GM19372 (cell line): Measurements from ENCODE around the gene ROR2.

ENCODE experiments used
- ATAC-seq: cut with Tn5 transposase; IDR thresholded peaks from one replicate; pipeline ENCODE4 v1.9.1; 2021; ENCODE audit warnings: mild to moderate bottlenecking, low read depth, moderate library complexity; ENCODE audit not compliant: unreplicated experiment

The ROR2 gene

DNA sequence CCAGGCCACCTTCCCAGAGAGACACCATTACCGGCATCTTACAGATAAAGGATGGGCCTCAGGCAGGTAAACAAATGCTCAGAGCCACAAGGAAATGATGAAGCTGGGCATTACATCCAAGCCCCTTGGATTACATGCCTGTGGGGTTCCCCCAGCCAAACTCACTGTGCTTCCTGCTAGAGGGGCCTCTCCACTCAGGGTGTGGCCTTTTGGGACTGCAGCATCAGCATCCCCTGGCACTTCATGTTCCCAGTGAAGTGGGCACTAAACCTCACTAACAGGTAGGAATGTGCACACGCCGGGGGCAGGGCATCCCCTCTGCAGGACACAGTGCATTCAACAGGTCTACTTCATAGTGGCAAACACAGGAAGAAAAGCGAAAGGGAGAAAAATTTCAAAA lies 125.9 kb downstream of the ROR2 start:
- no peak for ATAC-seq

DNA sequence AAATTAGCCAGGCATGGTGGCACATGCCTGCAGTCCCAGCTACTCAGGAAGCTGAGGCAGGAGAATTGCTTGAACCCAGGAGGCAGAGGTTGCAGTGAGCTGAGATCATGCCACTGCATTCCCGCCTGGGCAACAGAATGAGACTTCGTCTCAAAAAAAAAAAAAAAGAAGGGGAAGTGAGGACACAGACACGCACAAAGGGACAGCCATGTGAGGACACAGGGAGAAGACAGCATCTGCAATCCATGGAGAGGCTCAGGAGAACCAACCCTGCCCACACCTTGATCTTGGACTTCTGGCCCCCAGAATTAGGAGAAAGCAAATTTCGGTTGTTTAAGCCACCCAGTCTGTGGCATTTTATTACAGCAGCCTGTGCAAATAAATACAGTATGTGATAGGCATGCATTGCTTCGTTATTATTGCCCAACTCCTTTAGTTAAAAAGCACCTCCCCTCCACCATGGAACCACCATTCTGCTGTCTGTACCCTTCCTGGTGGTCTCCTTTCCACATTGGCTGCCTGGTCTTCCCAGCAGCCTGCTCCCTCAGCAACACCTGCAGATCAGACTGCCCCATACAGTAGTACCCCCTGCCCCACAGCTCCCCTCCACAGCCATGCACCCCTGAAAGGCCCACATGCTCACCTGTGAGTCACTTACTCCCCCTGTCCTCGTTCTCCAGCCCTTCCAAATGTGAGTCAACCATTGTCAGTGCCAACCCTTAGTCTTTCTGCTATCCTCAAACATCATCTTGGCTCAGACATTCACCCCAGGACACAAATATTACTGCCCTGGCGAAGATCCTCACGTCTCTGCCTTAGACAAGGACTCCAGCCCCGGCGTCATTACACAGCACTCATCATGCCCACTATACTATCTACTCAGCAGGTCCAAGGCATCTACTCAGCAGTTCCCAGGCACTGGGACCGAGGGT lies 128.8 kb downstream of the ROR2 start:
- no peak for ATAC-seq

DNA sequence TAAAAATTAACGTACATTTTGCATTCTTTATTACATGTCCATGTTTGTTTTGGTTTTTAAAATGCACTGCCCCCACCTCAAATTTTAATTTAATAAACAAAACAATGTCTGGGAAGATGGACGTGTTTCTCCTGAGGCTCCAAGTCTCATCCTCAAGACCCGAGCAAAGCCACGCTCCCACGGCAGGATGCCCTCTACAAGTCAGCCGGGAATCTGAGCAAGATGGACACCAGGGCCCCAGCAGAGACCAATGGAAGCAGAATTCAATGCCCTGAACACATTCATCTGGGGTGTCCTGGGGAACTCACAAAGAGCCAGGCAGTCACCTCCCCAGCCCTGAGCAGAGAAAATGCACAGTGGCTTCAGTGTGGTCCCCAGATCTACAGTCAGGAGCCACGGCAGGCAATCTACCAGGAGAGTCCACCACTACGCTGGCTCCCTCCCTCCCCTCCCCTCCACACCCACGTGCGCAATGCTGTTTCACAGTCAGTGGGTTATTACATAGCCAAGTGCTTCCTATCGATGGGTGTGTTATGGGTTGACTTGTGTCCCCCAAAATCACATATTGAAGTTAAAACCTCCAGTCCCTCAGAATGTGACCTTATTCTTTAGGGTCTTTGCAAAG lies 129.8 kb downstream of the ROR2 start:
- no peak for ATAC-seq

GRCh38 chr9:91818647-91819403 lies 131.2 kb downstream of the ROR2 start:
- ATAC-seq, result no peak

GRCh38 chr9:91818225-91818585 lies 131.8 kb downstream of the ROR2 start:
- ATAC-seq, result no peak

DNA sequence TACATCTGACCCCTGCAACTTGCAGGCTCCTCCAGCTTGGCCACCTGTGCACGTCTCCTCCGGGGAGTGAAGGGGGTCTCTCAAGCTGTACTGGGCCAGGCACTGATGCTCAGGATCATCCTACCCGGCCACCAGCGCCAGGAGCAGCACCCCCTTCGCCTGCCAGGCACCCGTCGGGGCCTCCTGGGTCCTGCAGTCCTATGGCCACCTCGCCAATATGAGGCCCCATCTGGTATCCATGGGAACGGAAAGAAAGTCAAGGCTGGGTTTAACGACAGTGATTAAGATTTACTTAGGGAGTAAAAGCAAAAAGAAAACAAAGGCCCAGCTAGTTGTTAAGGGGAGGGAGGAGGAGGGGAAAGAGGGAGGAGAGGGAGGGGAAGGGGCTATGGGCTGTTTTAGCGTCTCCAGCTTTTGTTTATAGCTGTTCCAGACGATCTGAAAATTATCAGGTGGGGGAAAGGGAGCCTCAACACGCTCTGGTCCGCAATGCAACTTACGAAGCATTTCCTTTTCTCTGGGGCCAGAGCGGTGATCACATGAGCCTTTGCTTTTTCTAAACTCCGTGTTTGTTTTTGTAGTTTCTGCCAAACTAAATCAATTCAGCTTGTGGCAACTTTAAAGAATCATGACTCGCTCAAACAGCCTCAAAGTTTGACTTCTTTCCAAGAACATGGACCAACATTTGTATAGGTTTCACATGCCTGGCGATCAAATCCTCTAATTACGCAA lies 132.4 kb downstream of the ROR2 start:
- ATAC-seq, result no peak

- ATAC-seq, result no peak
These were observed 132.9 kb downstream of the ROR2 start for GRCh38 chr9:91817106-91817492.

- no peak for ATAC-seq
These were observed 133.7 kb downstream of the ROR2 start for GRCh38 chr9:91816356-91816755.

GRCh38 chr9:91815896-91816295 lies 134.1 kb downstream of the ROR2 start:
- ATAC-seq, result no peak

GRCh38 chr9:91814753-91815152 lies 135.3 kb downstream of the ROR2 start:
- ATAC-seq, result no peak

DNA sequence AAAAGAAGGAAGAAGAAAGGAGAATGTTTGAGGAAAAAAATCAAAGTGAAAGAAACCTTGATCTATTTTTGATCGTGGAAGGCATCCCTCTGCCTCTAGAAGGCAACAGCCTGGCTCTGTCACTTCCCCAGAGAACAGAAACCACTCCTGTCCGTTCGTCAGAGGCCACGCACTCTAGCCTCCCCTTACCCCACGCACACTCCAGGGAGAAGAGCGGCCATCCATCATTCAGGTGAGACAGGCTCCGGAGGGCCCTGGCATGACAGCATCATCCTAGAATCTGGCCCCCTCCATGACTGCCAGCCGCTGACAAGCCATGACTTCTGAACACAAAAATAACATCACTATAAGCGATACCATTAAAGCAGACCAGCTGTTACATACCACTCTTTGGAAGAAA lies 135.8 kb downstream of the ROR2 start:
- ATAC-seq, result no peak

GRCh38 chr9:91813176-91813795 lies 136.7 kb downstream of the ROR2 start:
- no peak for ATAC-seq

DNA sequence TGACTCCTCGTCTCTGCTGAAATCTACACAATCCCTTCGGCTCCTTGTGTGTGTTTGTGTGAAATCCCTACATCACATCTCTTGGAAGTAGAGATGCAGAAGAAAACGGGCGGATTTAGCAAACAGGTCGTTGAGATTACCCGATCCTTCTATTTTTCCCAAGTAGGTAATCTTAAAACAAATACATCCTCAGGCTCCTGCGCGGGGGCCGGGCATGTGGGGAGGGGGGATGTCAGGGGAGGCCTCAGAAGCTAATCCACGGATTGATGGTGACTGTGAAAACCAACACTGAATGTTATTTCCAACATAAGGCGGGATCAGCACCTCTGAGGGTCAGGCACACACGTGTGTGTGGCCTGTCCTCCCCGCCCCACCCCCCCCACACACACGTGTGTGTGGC lies 137.8 kb downstream of the ROR2 start:
- no peak for ATAC-seq

DNA sequence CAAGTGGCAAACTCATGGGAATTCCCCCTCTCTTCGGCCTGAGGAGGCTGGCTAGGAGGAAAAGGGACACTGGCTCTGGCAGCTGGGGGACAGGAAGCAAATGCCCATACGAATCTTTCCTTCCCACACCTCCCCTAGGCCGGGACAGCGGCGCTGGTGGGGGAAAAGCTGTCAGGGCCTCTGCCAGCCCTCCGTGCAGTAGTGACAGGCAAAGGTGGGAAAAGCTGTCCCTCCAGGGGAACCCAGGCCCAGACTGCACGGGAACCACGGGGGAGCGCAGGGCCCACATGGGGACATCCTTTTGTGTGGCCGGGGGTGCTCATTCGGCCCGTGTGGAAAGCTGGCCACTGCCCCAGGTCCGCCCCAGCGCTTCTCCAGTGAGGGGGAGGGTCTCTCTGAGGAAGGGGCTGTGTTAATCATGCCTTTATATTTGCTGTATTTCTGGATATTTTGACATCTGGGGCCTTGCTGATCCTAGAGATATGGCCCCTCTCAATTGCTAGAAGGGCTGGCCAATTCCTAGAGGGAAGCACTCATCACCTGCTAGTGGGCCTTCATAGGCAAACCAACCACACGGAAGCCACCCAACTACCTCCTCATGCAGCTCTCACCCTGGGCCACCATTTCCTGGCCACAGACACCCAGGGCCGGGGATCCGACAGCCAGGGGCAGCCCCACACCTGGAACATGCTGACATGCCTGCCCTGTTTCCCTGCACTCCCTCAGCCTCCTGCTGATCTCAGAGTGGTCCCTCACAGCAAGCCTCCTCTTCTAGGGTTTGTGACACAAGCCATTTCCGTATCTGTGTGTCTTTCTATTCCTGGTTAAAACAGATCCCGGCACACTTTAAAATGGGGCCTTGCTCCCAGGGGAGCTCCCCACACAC lies 138.8 kb downstream of the ROR2 start:
- no peak for ATAC-seq

DNA sequence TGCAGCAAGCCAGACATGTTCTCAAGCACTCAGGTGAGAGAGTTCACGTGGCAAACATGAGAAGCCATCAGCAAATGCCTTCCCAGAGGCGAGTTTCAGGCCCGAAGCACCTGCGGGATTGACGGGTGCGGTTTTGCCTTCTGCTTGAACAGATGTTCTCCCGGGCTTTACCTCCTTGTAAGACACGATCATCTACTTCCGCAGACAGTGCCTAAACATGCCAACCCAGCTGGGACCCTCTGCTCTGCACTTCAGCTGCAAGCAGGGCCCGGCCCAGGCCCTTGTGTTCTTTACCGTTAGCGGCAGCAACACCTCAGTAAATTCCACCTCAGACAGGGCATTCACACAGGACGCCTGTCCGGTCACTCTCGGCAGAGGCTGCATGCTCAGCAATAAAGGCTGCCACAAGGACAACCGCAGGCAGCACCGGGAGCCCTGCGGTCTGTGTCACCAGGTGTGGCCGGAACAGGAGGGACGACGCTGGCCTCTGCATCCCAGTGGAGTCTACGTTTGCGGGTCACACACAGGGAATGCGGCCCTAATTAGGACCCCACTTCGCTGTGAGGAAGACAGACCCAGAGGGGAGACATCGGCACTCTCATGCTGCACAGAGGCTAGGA lies 139.6 kb downstream of the ROR2 start:
- no peak for ATAC-seq

GRCh38 chr9:91809581-91810285 lies 140.3 kb downstream of the ROR2 start:
- ATAC-seq, result no peak

DNA sequence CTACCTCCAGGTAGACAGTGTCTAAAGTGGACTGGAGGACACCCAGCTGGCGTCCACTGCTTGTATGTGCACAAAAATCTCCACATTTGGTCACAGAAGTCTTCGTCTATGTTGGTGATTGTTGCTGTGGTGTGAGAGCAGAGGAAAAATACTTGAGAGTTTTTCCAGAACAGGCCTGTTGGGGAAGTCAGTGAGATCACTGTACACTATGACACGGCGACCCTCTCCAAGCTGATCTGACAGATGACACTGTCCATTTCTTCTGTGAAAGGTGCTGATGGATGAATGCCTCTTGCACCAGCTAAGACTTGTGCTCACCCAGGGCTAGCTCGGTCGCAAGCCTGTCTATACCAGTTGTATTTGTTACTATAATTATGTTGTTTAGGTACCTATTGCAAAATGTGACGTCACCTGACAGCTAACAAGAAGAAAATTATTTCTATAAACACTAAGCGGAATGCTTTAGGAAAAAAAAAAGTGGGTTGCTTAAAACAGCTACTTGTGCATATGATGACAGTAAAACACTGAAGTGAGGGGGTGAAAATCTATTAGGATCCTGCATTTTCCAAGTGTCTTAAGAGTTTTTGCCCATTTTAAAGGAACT lies 142.3 kb downstream of the ROR2 start:
- ATAC-seq, result no peak

- no peak for ATAC-seq
These were observed 145.0 kb downstream of the ROR2 start for GRCh38 chr9:91805031-91805430.
